Glutamatergic neuron (in vitro differentiated cells): ENCODE results near the gene SLC12A8. TPM values are rescaled to one million over a fixed set of nuclear protein-coding genes. Genes with fewer than 3 reads are reported as not detected.

Source experiments
- DNase-seq: peaks from one replicate; pipeline ENCODE4 v3.0.0; 2022
- H3K27ac Mint-ChIP-seq: one replicate; pipeline ENCODE4 v1.8.0; 2020; ENCODE audit warnings: mild to moderate bottlenecking, mixed read lengths, inconsistent platforms; ENCODE audit not compliant: unreplicated experiment
- H3K27me3 Mint-ChIP-seq: one replicate; pipeline ENCODE4 v1.8.0; 2020; ENCODE audit warnings: mild to moderate bottlenecking, moderate library complexity, mixed read lengths, inconsistent platforms; ENCODE audit not compliant: unreplicated experiment
- H3K36me3 Mint-ChIP-seq: one replicate; pipeline ENCODE4 v1.8.0; 2020; ENCODE audit warnings: mild to moderate bottlenecking, mixed read lengths, inconsistent platforms; ENCODE audit not compliant: unreplicated experiment
- H3K4me1 Mint-ChIP-seq: one replicate; pipeline ENCODE4 v1.8.0; 2020; ENCODE audit warnings: mild to moderate bottlenecking, low read depth, mixed read lengths, inconsistent platforms; ENCODE audit not compliant: unreplicated experiment
- H3K4me3 Mint-ChIP-seq: one replicate; pipeline ENCODE4 v1.8.0; 2020; ENCODE audit warnings: mild to moderate bottlenecking, mixed read lengths, inconsistent platforms; ENCODE audit not compliant: unreplicated experiment
- H3K9me3 Mint-ChIP-seq: one replicate; pipeline ENCODE4 v1.8.0; 2020; ENCODE audit warnings: mild to moderate bottlenecking, moderate library complexity, mixed read lengths, inconsistent platforms; ENCODE audit not compliant: unreplicated experiment
- CTCF ChIP-seq: fragments of 200-600 bp; sonication (generic); IDR thresholded peaks from one replicate; pipeline ENCODE4 v1.5.0; 2021; ENCODE audit not compliant: partially characterized antibody, unreplicated experiment
- total RNA-seq: library from RNA; stranded (reverse); fragmentation: NEBNext Ultra II Directional; extraction: Animal tissue kit (Norgen Biotek cat#: 25700); gene quantifications from one replicate; pipeline ENCODE4 v1.2.1, GENCODE V29; 2021; ENCODE audit not compliant: unreplicated experiment

SLC12A8 gene
- total RNA-seq, 1 donor from 2014 or later = 2.4 TPM

- peaks cover 2% of the 10 kb centered on the region for H3K27me3 Mint-ChIP-seq
- no peak for DNase-seq
- H3K27ac Mint-ChIP-seq = no peak overlapping the region
- no peak for TF ChIP-seq CTCF
- no peaks in the 10 kb centered on the region for H3K36me3 Mint-ChIP-seq
- H3K9me3 Mint-ChIP-seq = peaks cover 2% of the 10 kb centered on the region
- peaks cover 18% of the 10 kb centered on the region for H3K4me1 Mint-ChIP-seq
- H3K4me3 Mint-ChIP-seq = no peak overlapping the region
Measured at GRCh38 chr3:125117631-125118191, 94.8 kb downstream of the SLC12A8 start.

- Mint-ChIP-seq H3K9me3 (peaks cover 2% of the 10 kb centered on the region), H3K36me3 (no peaks in the 10 kb centered on the region), H3K4me3 (no peak overlapping the region), H3K27ac (no peak overlapping the region), H3K27me3 (peaks cover 2% of the 10 kb centered on the region), H3K4me1 (peaks cover 15% of the 10 kb centered on the region)
- no peak for DNase-seq
- no peak for TF ChIP-seq CTCF
Measured at GRCh38 chr3:125116311-125117080, 96.1 kb downstream of the SLC12A8 start.

- TF ChIP-seq CTCF = no peak
- H3K4me1 Mint-ChIP-seq = peaks cover 7% of the 10 kb centered on the region
- no peak overlapping the region for H3K4me3 Mint-ChIP-seq
- no peak for DNase-seq
- peaks cover 2% of the 10 kb centered on the region for H3K27me3 Mint-ChIP-seq
- no peaks in the 10 kb centered on the region for H3K36me3 Mint-ChIP-seq
- H3K9me3 Mint-ChIP-seq = peaks cover 2% of the 10 kb centered on the region
- H3K27ac Mint-ChIP-seq = no peak overlapping the region
Measured at GRCh38 chr3:125115640-125116039, 96.9 kb downstream of the SLC12A8 start.

GRCh38 chr3:125112981-125113380, 99.6 kb downstream of the SLC12A8 start:
- no peak for TF ChIP-seq CTCF
- no peaks in the 10 kb centered on the region for H3K4me1 Mint-ChIP-seq

GRCh38 chr3:125110876-125111480, 101.6 kb downstream of the SLC12A8 start:
- no peak overlapping the region for H3K4me3 Mint-ChIP-seq
- peaks cover 2% of the 10 kb centered on the region for H3K9me3 Mint-ChIP-seq
- H3K36me3 Mint-ChIP-seq = no peaks in the 10 kb centered on the region
- TF ChIP-seq CTCF = no peak
- H3K27ac Mint-ChIP-seq = no peak overlapping the region
- peaks cover 2% of the 10 kb centered on the region for H3K27me3 Mint-ChIP-seq
- H3K4me1 Mint-ChIP-seq = no peaks in the 10 kb centered on the region
- no peak for DNase-seq

More at GRCh38 chr3:125112981-125113380, 99.6 kb downstream of the SLC12A8 start:
- no peak overlapping the region for H3K4me3 Mint-ChIP-seq
- no peak for DNase-seq
- peaks cover 2% of the 10 kb centered on the region for H3K9me3 Mint-ChIP-seq
- peaks cover 2% of the 10 kb centered on the region for H3K27me3 Mint-ChIP-seq
- H3K27ac Mint-ChIP-seq = no peak overlapping the region
- no peaks in the 10 kb centered on the region for H3K36me3 Mint-ChIP-seq
